Spleen (tissue), 11 donors: ENCODE data around the gene ITGAE. TPM values are rescaled to one million over a fixed set of nuclear protein-coding genes. Genes with fewer than 3 reads are reported as not detected.

ENCODE experiments used
- DNase-seq: peaks from one replicate; pipeline ENCODE4 v3.0.0-alpha.2; 2020
- H3K27ac ChIP-seq, 8 donors: fragments of 200-600 bp; sonication (generic) in 7 of 8; 1 replicate in 4 of 8; 2 replicates in 4 of 8; pipeline versions ENCODE4 v1.5.0 to v1.8.0; 2016 to 2021; ENCODE audit warnings: inconsistent platforms in 4 of 8, mild to moderate bottlenecking in 4 of 8, moderate library complexity in 1 of 8
- H3K27me3 ChIP-seq, 7 donors: fragments of 200-600 bp; sonication (generic) in 6 of 7; replicated peaks in 1 of 7; 1 replicate in 4 of 7; 2 replicates in 3 of 7; pipeline versions ENCODE4 v1.5.0 to v1.8.0; 2016 to 2021; ENCODE audit warnings: inconsistent platforms in 3 of 7, mild to moderate bottlenecking in 1 of 7
- H3K36me3 ChIP-seq, 6 donors: fragments of 200-600 bp; sonication (generic) in 5 of 6; 1 replicate in 4 of 6; 2 replicates in 2 of 6; pipeline versions ENCODE4 v1.5.0 to v1.8.0; 2016 to 2021; ENCODE audit warnings: inconsistent platforms in 2 of 6
- H3K4me1 ChIP-seq, 6 donors: fragments of 200-600 bp; sonication (generic) in 5 of 6; 1 replicate in 3 of 6; 2 replicates in 3 of 6; pipeline versions ENCODE4 v1.5.0 to v1.8.0; 2016 to 2021; ENCODE audit warnings: inconsistent platforms in 3 of 6
- H3K4me3 ChIP-seq, 8 donors: fragments of 200-600 bp; sonication (generic) in 7 of 8; 1 replicate in 4 of 8; 2 replicates in 4 of 8; pipeline versions ENCODE4 v1.5.0 to v1.8.0; 2016 to 2021; ENCODE audit warnings: inconsistent platforms in 4 of 8, mild to moderate bottlenecking in 4 of 8, moderate library complexity in 2 of 8
- H3K9me3 ChIP-seq, 8 donors: fragments of 200-600 bp; sonication (generic) in 7 of 8; 1 replicate in 4 of 8; 2 replicates in 4 of 8; pipeline versions ENCODE4 v1.5.0 to v1.8.0; 2016 to 2021; ENCODE audit warnings: inconsistent platforms in 4 of 8
- CTCF ChIP-seq, 11 experiments: fragments of 200-600 bp in 7 of 11; fragments of 450-650 bp in 4 of 11; sonication (generic) in 4 of 11; IDR thresholded peaks in 8 of 11; conservative IDR thresholded peaks in 3 of 11; 1 replicate in 7 of 11; 2 replicates in 4 of 11; pipeline versions ENCODE4 v1.4.0 to v1.8.0; 2016 to 2021; ENCODE audit warnings: antibody characterized with exemption in 11 of 11, inconsistent platforms in 4 of 11, mild to moderate bottlenecking in 1 of 11
- POLR2A ChIP-seq, 3 donors: fragments of 450-650 bp; IDR thresholded peaks; one replicate each; pipeline ENCODE4 v1.5.1; 2017; ENCODE audit warnings: antibody characterized with exemption in 3 of 3, mild to moderate bottlenecking in 1 of 3
- POLR2AphosphoS5 ChIP-seq, 3 donors: sonication (generic); formaldehyde crosslinking; IDR thresholded peaks; one replicate each; pipeline ENCODE4 v1.5.1; 2017; ENCODE audit warnings: antibody characterized with exemption in 3 of 3
- WGBS, 5 donors: extraction: QIAGEN DNeasy Blood & Tissue Kit in 3 of 5; methylation state at CpG; one replicate each; pipeline versions ENCODE4 v1.1.5 to v1.1.7; 2013 to 2018; 5-methylcytosine and 5-hydroxymethylcytosine counted together
- intact Hi-C: fragments of 100-400 bp; cut with DNase I; formaldehyde crosslinking; loops from one replicate; pipeline ENCODE4 v1.15.0; 2023; ENCODE audit warnings: low total_unique reads
- polyA plus RNA-seq, 3 donors: library from polyadenylated mRNA; stranded (reverse); fragments of 200-250 nt; gene quantifications; one replicate each; pipeline ENCODE4 v1.2.1, GENCODE V29; 2013
- total RNA-seq, 7 donors: library from RNA; depleted of rRNA in 3 of 7; stranded (reverse); fragments of >200 nt in 3 of 7; fragmentation: NEBNext Ultra II Directional in 4 of 7; extraction: Animal tissue kit (Norgen Biotek cat#: 25700) in 4 of 7; gene quantifications; one replicate each; pipeline versions ENCODE4 v1.1.0 to v1.2.1, GENCODE V29; 2016 to 2021
- donor health status: healthy with polysubstance abuse.
- donor health status: DM: no; HTN: no; CAD: no; lungs with moderate emphysema.
- donor health status: DM: no; HTN: no; CAD: no.
- donor health status: Bipolar disorder and iron deficiency.
- donor health status: healthy.
- donor health status: DM: no; HTN: no; CAD: no.
- donor health status: DM: yes; HTN: yes; CAD: no.

The ITGAE gene
- total and polyA plus RNA-seq, 10 donors: 20.3 to 91.1 (median 28.2) TPM

- TF ChIP-seq CTCF (IDR thresholded peaks at IDR 0.05 in 8 of 11, conservative IDR thresholded peaks at IDR 0.05 in 3 of 11) (peak in 10 of 11 experiments; percentile 11 to 64 (median 44)), POLR2AphosphoS5 (IDR thresholded peaks at IDR 0.05) (no peak)
- peak; percentile 80 for DNase-seq
- H3K27ac ChIP-seq: no peak overlapping the region
- 21 to 34% (median 29%) methylated on average over 3 of the region's 3 CpGs for WGBS, 5 donors
- H3K9me3 ChIP-seq: no peaks in the 10 kb centered on the region
- H3K27me3 ChIP-seq: no peaks in the 10 kb centered on the region
- intact Hi-C loops: no loop called here
- H3K36me3 ChIP-seq: peaks cover 0 to 56% (median 32%) of the 10 kb centered on the region in 6 donors
- H3K4me1 ChIP-seq: peaks cover 10 to 69% (median 30%) of the 10 kb centered on the region in 6 donors
- no peak overlapping the region for H3K4me3 ChIP-seq
Measured at GRCh38 chr17:3843935-3844516, 43.0 kb upstream of the ITGAE start.

- H3K4me3 ChIP-seq: no peak overlapping the region
- DNase-seq: no peak
- no peaks in the 10 kb centered on the region for H3K9me3 ChIP-seq
- 78 to 90% (median 89%) methylated on average over 12 of the region's 12 CpGs for WGBS, 5 donors
- no peak for TF ChIP-seq POLR2AphosphoS5 (IDR thresholded peaks at IDR 0.05)
- TF ChIP-seq CTCF (IDR thresholded peaks at IDR 0.05 in 8 of 11, conservative IDR thresholded peaks at IDR 0.05 in 3 of 11): no peak
- no peak for TF ChIP-seq POLR2A (IDR thresholded peaks at IDR 0.05)
- no peaks in the 10 kb centered on the region for H3K27me3 ChIP-seq
- H3K4me1 ChIP-seq: peaks cover 0 to 76% (median 19%) of the 10 kb centered on the region in 6 donors
- H3K27ac ChIP-seq: no peak overlapping the region
- peaks cover 0 to 100% (median 67%) of the 10 kb centered on the region in 6 donors for H3K36me3 ChIP-seq
- intact Hi-C loops: no loop called here
Measured at GRCh38 chr17:3838206-3838605, 37.2 kb upstream of the ITGAE start.

GRCh38 chr17:3836551-3836950 is 35.6 kb upstream of the ITGAE start:
- Histone ChIP-seq H3K9me3 (no peaks in the 10 kb centered on the region), H3K4me3 (no peak overlapping the region), H3K36me3 (peaks cover 0 to 90% (median 59%) of the 10 kb centered on the region in 6 donors), H3K4me1 (peaks cover 0 to 59% (median 16%) of the 10 kb centered on the region in 6 donors), H3K27me3 (no peaks in the 10 kb centered on the region), H3K27ac (no peak overlapping the region)
- TF ChIP-seq POLR2A (IDR thresholded peaks at IDR 0.05) (no peak), POLR2AphosphoS5 (IDR thresholded peaks at IDR 0.05) (no peak), CTCF (IDR thresholded peaks at IDR 0.05 in 8 of 11, conservative IDR thresholded peaks at IDR 0.05 in 3 of 11) (no peak)
- intact Hi-C loops: no loop called here
- no peak for DNase-seq
- 74 to 97% (median 90%) methylated on average over 10 of the region's 10 CpGs for WGBS, 5 donors

- DNase-seq: no peak
- Histone ChIP-seq H3K36me3 (peaks cover 0 to 89% (median 55%) of the 10 kb centered on the region in 6 donors), H3K27ac (peak overlapping the region in 3 of 8 donors; percentile 3 to 36 (median 15)), H3K27me3 (no peaks in the 10 kb centered on the region), H3K4me3 (no peak overlapping the region), H3K4me1 (peaks cover 0 to 50% (median 16%) of the 10 kb centered on the region in 6 donors), H3K9me3 (no peaks in the 10 kb centered on the region)
- 57 to 79% (median 68%) methylated on average over 14 of the region's 14 CpGs for WGBS, 5 donors
- intact Hi-C loops: no loop called here
- TF ChIP-seq POLR2A (IDR thresholded peaks at IDR 0.05) (no peak), POLR2AphosphoS5 (IDR thresholded peaks at IDR 0.05) (no peak), CTCF (IDR thresholded peaks at IDR 0.05 in 8 of 11, conservative IDR thresholded peaks at IDR 0.05 in 3 of 11) (no peak)
Measured at GRCh38 chr17:3835410-3836229, 34.6 kb upstream of the ITGAE start.
